Small intestine (tissue), 7 donors: ENCODE data around the gene MAML2. TPM values are rescaled to one million over a fixed set of nuclear protein-coding genes. Genes with fewer than 3 reads are reported as not detected.

Experiments
- DNase-seq, 2 donors: peaks; one replicate each; pipeline versions ENCODE4 v3.0.0 to v3.0.0-alpha.2; 2013
- FAIRE-seq: peaks from 2 replicates; lab custom pipeline; 2012; peaks lifted over from hg19 to GRCh38; lab: Jason Lieb, UNC
- H3K27ac ChIP-seq, 3 donors: one replicate each; pipeline ENCODE4 v1.5.1; 2013; ENCODE audit warnings: low read length in 2 of 3, mild to moderate bottlenecking in 2 of 3, control low read depth in 1 of 3, inconsistent platforms in 1 of 3, low read depth in 1 of 3, moderate library complexity in 1 of 3
- H3K27me3 ChIP-seq, 3 donors: one replicate each; pipeline ENCODE4 v1.6.1; 2013; ENCODE audit warnings: low read length in 3 of 3, inconsistent platforms in 1 of 3; ENCODE audit not compliant: control insufficient read depth in 3 of 3, insufficient read depth in 3 of 3
- H3K36me3 ChIP-seq, 3 donors: one replicate each; pipeline ENCODE4 v1.6.1; 2013; ENCODE audit warnings: low read length in 3 of 3, inconsistent platforms in 1 of 3, low read depth in 1 of 3, mild to moderate bottlenecking in 1 of 3, moderate library complexity in 1 of 3; ENCODE audit not compliant: control insufficient read depth in 3 of 3, insufficient read depth in 2 of 3
- H3K4me1 ChIP-seq, 3 donors: one replicate each; pipeline ENCODE4 v1.6.1; 2013; ENCODE audit warnings: low read length in 2 of 3, inconsistent platforms in 1 of 3, low read depth in 1 of 3, mild to moderate bottlenecking in 1 of 3, moderate library complexity in 1 of 3; ENCODE audit not compliant: control insufficient read depth in 3 of 3, insufficient read depth in 2 of 3
- H3K4me3 ChIP-seq, 3 donors: one replicate each; pipeline ENCODE4 v1.5.1; 2013; ENCODE audit warnings: low read length in 3 of 3, control low read depth in 1 of 3, inconsistent platforms in 1 of 3, low read depth in 1 of 3, mild to moderate bottlenecking in 1 of 3, moderate library complexity in 1 of 3
- H3K9me3 ChIP-seq, 2 donors: one replicate each; pipeline ENCODE4 v1.6.1; 2013; ENCODE audit warnings: low read depth in 1 of 2, low read length in 1 of 2; ENCODE audit not compliant: control insufficient read depth in 2 of 2, insufficient read depth in 1 of 2
- WGBS, 3 donors: extraction: QIAGEN DNeasy Blood & Tissue Kit; methylation state at CpG; one replicate each; pipeline ENCODE4 v1.1.7; 2013; 5-methylcytosine and 5-hydroxymethylcytosine counted together
- polyA plus RNA-seq, 4 donors: library from polyadenylated mRNA; stranded (reverse) in 3 of 4; unstranded in 1 of 4; fragments of 200-250 nt in 3 of 4; fragments of 120-200 nt in 1 of 4; gene quantifications; one replicate each; pipeline versions ENCODE4 v1.2.1 to v1.2.3, GENCODE V29; 2013
- donor health status: healthy with polysubstance abuse.
- donor health status: control.
- donor health status: control.
- donor health status: Bipolar disorder and iron deficiency.
- donor health status: healthy.

MAML2 gene
- polyA plus RNA-seq, 4 donors: 0.45 to 11.6 (median 1.6) TPM

- no peaks in the 10 kb centered on the region for H3K27me3 ChIP-seq
- H3K27ac ChIP-seq: no peak overlapping the region
- H3K4me1 ChIP-seq: no peaks in the 10 kb centered on the region
- FAIRE-seq (no peak), DNase-seq (no peak)
- no peak overlapping the region for H3K4me3 ChIP-seq
- H3K36me3 ChIP-seq: no peaks in the 10 kb centered on the region
- WGBS, 3 donors: 92 to 94% (median 92%) methylated on average over 5 of the region's 5 CpGs
- H3K9me3 ChIP-seq: no peaks in the 10 kb centered on the region
Measured at GRCh38 chr11:96173906-96174305, 169.1 kb downstream of the MAML2 start.

GRCh38 chr11:96173422-96173821, 169.6 kb downstream of the MAML2 start:
- Histone ChIP-seq H3K4me1 (peaks cover 0 to 2% (median 0%) of the 10 kb centered on the region in 3 donors), H3K27me3 (no peaks in the 10 kb centered on the region), H3K4me3 (no peak overlapping the region), H3K9me3 (no peaks in the 10 kb centered on the region), H3K27ac (no peak overlapping the region), H3K36me3 (no peaks in the 10 kb centered on the region)
- 80 to 93% (median 85%) methylated on average over 7 of the region's 7 CpGs for WGBS, 3 donors
- DNase-seq: no peak
- no peak for FAIRE-seq

GRCh38 chr11:96172604-96173003, 170.4 kb downstream of the MAML2 start:
- no peaks in the 10 kb centered on the region for H3K27me3 ChIP-seq
- no peak overlapping the region for H3K4me3 ChIP-seq
- H3K4me1 ChIP-seq: peaks cover 0 to 4% (median 0%) of the 10 kb centered on the region in 3 donors
- H3K9me3 ChIP-seq: no peaks in the 10 kb centered on the region
- DNase-seq: no peak
- no peaks in the 10 kb centered on the region for H3K36me3 ChIP-seq
- no peak overlapping the region for H3K27ac ChIP-seq
- no peak for FAIRE-seq
- WGBS, 3 donors: 87 to 100% (median 89%) methylated on average over 1 of the region's 1 CpG

- Histone ChIP-seq H3K27ac (peak overlapping the region in 1 of 3 donors; percentile 21), H3K4me3 (no peak overlapping the region), H3K27me3 (no peaks in the 10 kb centered on the region), H3K9me3 (no peaks in the 10 kb centered on the region), H3K4me1 (peaks cover 0 to 4% (median 0%) of the 10 kb centered on the region in 3 donors), H3K36me3 (no peaks in the 10 kb centered on the region)
- WGBS, 3 donors: 70 to 89% (median 79%) methylated on average over 3 of the region's 3 CpGs
- no peak for FAIRE-seq
- DNase-seq: no peak
Measured at GRCh38 chr11:96169250-96169649, 173.7 kb downstream of the MAML2 start.

- H3K27ac ChIP-seq: peak overlapping the region in 1 of 3 donors; percentile 10
- DNase-seq (peak in 1 of 2 donors; percentile 25), FAIRE-seq (no peak)
- no peaks in the 10 kb centered on the region for H3K27me3 ChIP-seq
- no peaks in the 10 kb centered on the region for H3K9me3 ChIP-seq
- no peaks in the 10 kb centered on the region for H3K36me3 ChIP-seq
- no peak overlapping the region for H3K4me3 ChIP-seq
- H3K4me1 ChIP-seq: peaks cover 0 to 4% (median 0%) of the 10 kb centered on the region in 3 donors
- WGBS, 3 donors: 21 to 36% (median 22%) methylated on average over 2 of the region's 2 CpGs
Measured at GRCh38 chr11:96168623-96169022, 174.4 kb downstream of the MAML2 start.

- WGBS, 3 donors: 77 to 86% (median 85%) methylated on average over 3 of the region's 3 CpGs
- no peaks in the 10 kb centered on the region for H3K36me3 ChIP-seq
- H3K4me3 ChIP-seq: no peak overlapping the region
- no peak overlapping the region for H3K27ac ChIP-seq
- no peaks in the 10 kb centered on the region for H3K27me3 ChIP-seq
- no peaks in the 10 kb centered on the region for H3K9me3 ChIP-seq
- DNase-seq: no peak
- FAIRE-seq: no peak
- H3K4me1 ChIP-seq: peaks cover 0 to 4% (median 0%) of the 10 kb centered on the region in 3 donors
Measured at GRCh38 chr11:96167787-96168186, 175.2 kb downstream of the MAML2 start.

- FAIRE-seq (no peak), DNase-seq (no peak)
- Histone ChIP-seq H3K27ac (no peak overlapping the region), H3K27me3 (no peaks in the 10 kb centered on the region), H3K36me3 (no peaks in the 10 kb centered on the region), H3K4me1 (peaks cover 0 to 4% (median 0%) of the 10 kb centered on the region in 3 donors), H3K4me3 (no peak overlapping the region), H3K9me3 (no peaks in the 10 kb centered on the region)
- WGBS, 3 donors: 86 to 95% (median 92%) methylated on average over 4 of the region's 4 CpGs
Measured at GRCh38 chr11:96167203-96167758, 175.7 kb downstream of the MAML2 start.

- no peaks in the 10 kb centered on the region for H3K4me1 ChIP-seq
- FAIRE-seq (no peak), DNase-seq (no peak)
- peak overlapping the region in 2 of 3 donors; percentile 15 to 29 for H3K27ac ChIP-seq
- no peaks in the 10 kb centered on the region for H3K9me3 ChIP-seq
- H3K4me3 ChIP-seq: no peak overlapping the region
- no peaks in the 10 kb centered on the region for H3K27me3 ChIP-seq
- 62 to 91% (median 83%) methylated on average over 6 of the region's 6 CpGs for WGBS, 3 donors
- no peaks in the 10 kb centered on the region for H3K36me3 ChIP-seq
Measured at GRCh38 chr11:96162816-96163499, 180.0 kb downstream of the MAML2 start.
